ENCODE data around the gene GALNT9. TPM values are rescaled to one million over a fixed set of nuclear protein-coding genes. Genes with fewer than 3 reads are reported as not detected.
A peak's percentile ranks its signal among the peaks of the same experiment; 100 is the strongest.

GALNT9 gene
- total RNA-seq, 1 donor from 2014 or later: not detected

GRCh38 chr12:132321321-132322118, 7.9 kb downstream of the GALNT9 start:
- no peaks in the 10 kb centered on the region for H3K36me3 ChIP-seq
- no peak overlapping the region for H2AFZ ChIP-seq (replicated peaks)
- Mint-ChIP-seq H3K4me1 (peaks cover 10% of the 10 kb centered on the region), H3K27me3 (ENCODE audit: insufficient read depth, low read depth) (peaks cover 19% of the 10 kb centered on the region), H3K9me3 (no peaks in the 10 kb centered on the region), H3K27ac (peak overlapping the region; percentile 57), H3K4me3 (no peak overlapping the region), H3K36me3 (no peaks in the 10 kb centered on the region)
- H3K4me3 ChIP-seq: no peak overlapping the region
- H3K9me3 ChIP-seq (ENCODE audit: low read depth): no peaks in the 10 kb centered on the region
- peaks cover under 1% of the 10 kb centered on the region for H4K20me1 ChIP-seq (ENCODE audit: low read depth)
- no peak overlapping the region for H3K9ac ChIP-seq
- H3K79me2 ChIP-seq (ENCODE audit: low read depth): no peaks in the 10 kb centered on the region
- no peak for TF ChIP-seq EZH2 (IDR thresholded peaks at IDR 0.05)
- TF ChIP-seq CTCF (IDR thresholded peaks at IDR 0.05): no peak
- no peak for TF ChIP-seq EZH2phosphoT487 (IDR thresholded peaks at IDR 0.05)
- DNase-seq (ENCODE audit: low spot score): no peak
- no peak overlapping the region for H3K4me2 ChIP-seq
- no peaks in the 10 kb centered on the region for H3K4me1 ChIP-seq
- peaks cover 45% of the 10 kb centered on the region for H3K27me3 ChIP-seq
- no peak overlapping the region for H3K27ac ChIP-seq
- H3F3A ChIP-seq (ENCODE audit: low read depth): no peaks in the 10 kb centered on the region

- no peak for DNase-seq (ENCODE audit: low spot score)
- H3K9me3 Mint-ChIP-seq: no peaks in the 10 kb centered on the region
- peaks cover 12% of the 10 kb centered on the region for H3K27me3 Mint-ChIP-seq (ENCODE audit: insufficient read depth, low read depth)
- H2AFZ ChIP-seq (replicated peaks): no peak overlapping the region
- no peaks in the 10 kb centered on the region for H3K36me3 ChIP-seq
- H3K79me2 ChIP-seq (ENCODE audit: low read depth): no peaks in the 10 kb centered on the region
- TF ChIP-seq EZH2 (IDR thresholded peaks at IDR 0.05): no peak
- TF ChIP-seq CTCF (IDR thresholded peaks at IDR 0.05): no peak
- no peak for TF ChIP-seq EZH2phosphoT487 (IDR thresholded peaks at IDR 0.05)
- no peak overlapping the region for H3K4me3 ChIP-seq
- peaks cover 10% of the 10 kb centered on the region for H3K4me1 Mint-ChIP-seq
- H3K27ac ChIP-seq: no peak overlapping the region
- no peaks in the 10 kb centered on the region for H3K36me3 Mint-ChIP-seq
- no peaks in the 10 kb centered on the region for H3K4me1 ChIP-seq
- H3K27ac Mint-ChIP-seq: no peak overlapping the region
- no peak overlapping the region for H3K9ac ChIP-seq
- H3K27me3 ChIP-seq: peaks cover 45% of the 10 kb centered on the region
- H4K20me1 ChIP-seq (ENCODE audit: low read depth): no peaks in the 10 kb centered on the region
- H3F3A ChIP-seq (ENCODE audit: low read depth): no peaks in the 10 kb centered on the region
- no peak overlapping the region for H3K4me3 Mint-ChIP-seq
- H3K4me2 ChIP-seq: no peak overlapping the region
- no peaks in the 10 kb centered on the region for H3K9me3 ChIP-seq (ENCODE audit: low read depth)
Measured at GRCh38 chr12:132320767-132321211, 8.6 kb downstream of the GALNT9 start.

- no peaks in the 10 kb centered on the region for H4K20me1 ChIP-seq (ENCODE audit: low read depth)
- DNase-seq (ENCODE audit: low spot score): no peak
- H3F3A ChIP-seq (ENCODE audit: low read depth): no peaks in the 10 kb centered on the region
- no peak overlapping the region for H3K4me2 ChIP-seq
- no peak overlapping the region for H3K27ac ChIP-seq
- Mint-ChIP-seq H3K27ac (no peak overlapping the region), H3K4me1 (peaks cover 10% of the 10 kb centered on the region), H3K27me3 (ENCODE audit: insufficient read depth, low read depth) (peaks cover 8% of the 10 kb centered on the region), H3K36me3 (no peaks in the 10 kb centered on the region), H3K9me3 (no peaks in the 10 kb centered on the region), H3K4me3 (no peak overlapping the region)
- H3K4me3 ChIP-seq: no peak overlapping the region
- TF ChIP-seq EZH2phosphoT487 (IDR thresholded peaks at IDR 0.05): no peak
- TF ChIP-seq EZH2 (IDR thresholded peaks at IDR 0.05): no peak
- TF ChIP-seq CTCF (IDR thresholded peaks at IDR 0.05): no peak
- no peaks in the 10 kb centered on the region for H3K36me3 ChIP-seq
- no peaks in the 10 kb centered on the region for H3K9me3 ChIP-seq (ENCODE audit: low read depth)
- no peaks in the 10 kb centered on the region for H3K4me1 ChIP-seq
- peaks cover 45% of the 10 kb centered on the region for H3K27me3 ChIP-seq
- no peak overlapping the region for H2AFZ ChIP-seq (replicated peaks)
- no peak overlapping the region for H3K9ac ChIP-seq
- no peaks in the 10 kb centered on the region for H3K79me2 ChIP-seq (ENCODE audit: low read depth)
Measured at GRCh38 chr12:132319991-132320570, 9.3 kb downstream of the GALNT9 start.
